ENCODE measurements around the gene MKNK2.
"Not testable (repeated sequence)": the region's sequence is repeated elsewhere in the genome, so short reads cannot be mapped to it uniquely, and the experiment has no call there.

Gene MKNK2

DNA sequence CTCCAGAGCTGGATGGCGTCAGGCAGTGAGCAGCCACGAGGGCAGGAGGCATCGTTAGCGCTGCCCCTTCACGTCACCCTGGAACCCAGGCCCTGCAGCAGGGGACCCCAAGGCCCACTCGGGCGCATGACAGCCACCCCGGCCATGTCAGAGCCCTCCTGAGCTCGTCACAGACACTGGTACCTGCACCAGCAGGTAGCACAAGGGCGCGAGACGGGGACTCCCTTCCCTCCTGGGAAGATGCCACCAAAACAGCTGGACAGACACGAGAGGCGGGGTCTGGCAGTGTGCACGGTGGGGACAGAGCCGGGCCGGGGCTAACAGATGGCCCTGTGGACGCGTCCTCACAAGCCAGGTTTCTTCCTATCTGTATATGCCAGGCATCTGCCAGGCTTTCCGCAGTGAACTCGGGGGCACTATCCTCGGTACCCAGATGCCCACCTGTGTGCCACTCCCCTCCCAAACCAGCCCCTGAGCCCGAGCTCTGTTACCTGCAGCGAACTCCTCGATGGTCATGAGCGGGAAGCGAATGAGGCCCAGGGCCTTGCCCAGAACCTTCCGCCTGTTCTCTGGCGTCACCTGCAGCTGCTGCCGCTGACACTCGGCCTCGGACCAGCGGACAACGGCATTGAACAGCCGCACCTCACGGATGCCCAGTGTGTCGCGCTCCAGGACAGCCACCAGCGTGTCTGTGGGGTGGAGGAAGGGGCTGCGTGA, 61.4 kb downstream of the MKNK2 start:
- DNase-seq: no peak

DNA sequence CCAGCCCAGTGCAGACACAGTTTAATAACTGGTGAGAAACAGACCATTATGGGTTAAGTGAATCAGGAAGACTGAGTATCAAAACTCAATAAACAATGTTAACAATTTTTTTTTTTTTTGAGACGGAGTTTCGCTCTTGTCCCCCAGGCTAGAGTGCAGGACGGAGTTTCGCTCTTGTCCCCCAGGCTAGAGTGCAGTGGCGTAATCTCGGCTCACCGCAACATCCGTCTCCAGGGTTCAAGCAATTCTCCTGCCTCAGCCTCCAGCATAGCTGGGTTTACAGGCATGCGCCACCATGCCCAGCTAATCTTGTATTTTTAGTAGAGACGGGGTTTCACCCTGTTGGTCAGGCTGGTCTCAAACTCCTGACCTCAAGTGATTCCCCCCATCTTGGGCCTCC, 62.6 kb downstream of the MKNK2 start:
- DNase-seq: not testable (repeated sequence)

Data from stimulated activated CD4-positive, alpha-beta T cell treated with anti-CD3 and anti-CD28 coated beads, Interleukin-15, amount 100 ng/mL, for 24 hours (primary cell).